Stomach (tissue), 4 donors: ENCODE measurements around the gene ATP2B3.

Experiments
- CTCF ChIP-seq, 7 experiments: fragments of 450-650 bp in 4 of 7; fragments of 200-600 bp in 3 of 7; sonication (generic) in 3 of 7; IDR thresholded peaks; one replicate each; pipeline ENCODE4 v1.5.1; 2016 to 2019; ENCODE audit warnings: antibody characterized with exemption in 7 of 7, control low read depth in 2 of 7, mild to moderate bottlenecking in 1 of 7
- EP300 ChIP-seq: sonication (generic); formaldehyde crosslinking; IDR thresholded peaks from one replicate; pipeline ENCODE4 v1.6.1; 2017; ENCODE audit warnings: antibody characterized with exemption
- POLR2A ChIP-seq, 4 donors: fragments of 450-650 bp; IDR thresholded peaks; one replicate each; pipeline ENCODE4 v1.6.1; 2016; ENCODE audit warnings: antibody characterized with exemption in 4 of 4, control low read depth in 2 of 4, mild to moderate bottlenecking in 1 of 4, moderate library complexity in 1 of 4

- no peak for TF ChIP-seq CTCF (IDR thresholded peaks at IDR 0.05)
- no peak for TF ChIP-seq EP300
- TF ChIP-seq POLR2A (IDR thresholded peaks at IDR 0.05) = no peak
Observed at GRCh38 chrX:153626863-153627674, 109.6 kb downstream of the ATP2B3 start.
